AG04449 (cell line): ENCODE results near the gene WWC2.

Experiments used
- CTCF ChIA-PET: fragments of 350-600 bp; formaldehyde crosslinking; extraction: SDS; loops from one replicate; lab custom pipeline; 2021; ENCODE audit warnings: antibody characterized with exemption; lab: Yijun Ruan, JAX
- POLR2A ChIA-PET: fragments of 400-600, 350-600 bp; formaldehyde crosslinking; extraction: SDS; loops from one replicate; lab custom pipeline; 2020; ENCODE audit warnings: antibody characterized with exemption, inconsistent platforms; lab: Yijun Ruan, JAX
- DNase-seq: peaks from one replicate; pipeline ENCODE4 v3.0.0-alpha.2; 2010; ENCODE audit warnings: low read depth, low spot score
- H3K4me3 ChIP-seq: 2 replicates; pipeline ENCODE4 v1.5.1; 2011; ENCODE audit warnings: low read depth, mild to moderate bottlenecking, control low read depth, low read length
- TF ChIP-seq, protein P1 (sequence below): IDR thresholded peaks from one replicate; pipeline ENCODE4 v1.5.1; 2011; ENCODE audit warnings: mild to moderate bottlenecking, moderate library complexity, low read length, control low read depth, inconsistent platforms; ENCODE audit not compliant: insufficient read depth; ENCODE audit errors: missing control alignments

The WWC2 gene

DNA sequence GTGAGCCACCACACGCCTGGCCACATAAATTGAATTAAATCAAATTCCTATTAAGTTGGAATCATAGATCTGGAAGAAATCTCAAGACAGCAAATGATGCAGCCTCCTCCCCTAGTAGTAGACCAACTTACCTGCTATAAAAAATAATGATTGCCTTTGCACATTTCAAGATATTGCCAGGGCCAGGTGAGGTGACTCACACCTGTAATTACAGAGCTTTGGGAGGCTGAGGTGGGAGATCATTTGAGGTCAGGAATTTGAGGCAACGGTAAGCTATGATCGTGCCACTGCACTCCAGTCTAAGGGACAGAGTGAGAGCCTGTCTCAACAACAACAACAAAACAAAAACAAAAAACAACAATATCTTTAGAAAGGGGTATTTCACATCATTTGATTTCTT, 17.0 kb upstream of the WWC2 start:
- ChIA-PET POLR2A (no interaction called here), CTCF (interaction anchor here (1.8 to 24.3 kb wide), 2 partner anchors 9 to 175 kb away, joined by 9 to 827 read pairs; no protein-coding TSS in a partner anchor)
- TF ChIP-seq, protein P1, sequence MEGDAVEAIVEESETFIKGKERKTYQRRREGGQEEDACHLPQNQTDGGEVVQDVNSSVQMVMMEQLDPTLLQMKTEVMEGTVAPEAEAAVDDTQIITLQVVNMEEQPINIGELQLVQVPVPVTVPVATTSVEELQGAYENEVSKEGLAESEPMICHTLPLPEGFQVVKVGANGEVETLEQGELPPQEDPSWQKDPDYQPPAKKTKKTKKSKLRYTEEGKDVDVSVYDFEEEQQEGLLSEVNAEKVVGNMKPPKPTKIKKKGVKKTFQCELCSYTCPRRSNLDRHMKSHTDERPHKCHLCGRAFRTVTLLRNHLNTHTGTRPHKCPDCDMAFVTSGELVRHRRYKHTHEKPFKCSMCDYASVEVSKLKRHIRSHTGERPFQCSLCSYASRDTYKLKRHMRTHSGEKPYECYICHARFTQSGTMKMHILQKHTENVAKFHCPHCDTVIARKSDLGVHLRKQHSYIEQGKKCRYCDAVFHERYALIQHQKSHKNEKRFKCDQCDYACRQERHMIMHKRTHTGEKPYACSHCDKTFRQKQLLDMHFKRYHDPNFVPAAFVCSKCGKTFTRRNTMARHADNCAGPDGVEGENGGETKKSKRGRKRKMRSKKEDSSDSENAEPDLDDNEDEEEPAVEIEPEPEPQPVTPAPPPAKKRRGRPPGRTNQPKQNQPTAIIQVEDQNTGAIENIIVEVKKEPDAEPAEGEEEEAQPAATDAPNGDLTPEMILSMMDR, result no peak
- no peak overlapping the region for H3K4me3 ChIP-seq
- no peak for DNase-seq

DNA sequence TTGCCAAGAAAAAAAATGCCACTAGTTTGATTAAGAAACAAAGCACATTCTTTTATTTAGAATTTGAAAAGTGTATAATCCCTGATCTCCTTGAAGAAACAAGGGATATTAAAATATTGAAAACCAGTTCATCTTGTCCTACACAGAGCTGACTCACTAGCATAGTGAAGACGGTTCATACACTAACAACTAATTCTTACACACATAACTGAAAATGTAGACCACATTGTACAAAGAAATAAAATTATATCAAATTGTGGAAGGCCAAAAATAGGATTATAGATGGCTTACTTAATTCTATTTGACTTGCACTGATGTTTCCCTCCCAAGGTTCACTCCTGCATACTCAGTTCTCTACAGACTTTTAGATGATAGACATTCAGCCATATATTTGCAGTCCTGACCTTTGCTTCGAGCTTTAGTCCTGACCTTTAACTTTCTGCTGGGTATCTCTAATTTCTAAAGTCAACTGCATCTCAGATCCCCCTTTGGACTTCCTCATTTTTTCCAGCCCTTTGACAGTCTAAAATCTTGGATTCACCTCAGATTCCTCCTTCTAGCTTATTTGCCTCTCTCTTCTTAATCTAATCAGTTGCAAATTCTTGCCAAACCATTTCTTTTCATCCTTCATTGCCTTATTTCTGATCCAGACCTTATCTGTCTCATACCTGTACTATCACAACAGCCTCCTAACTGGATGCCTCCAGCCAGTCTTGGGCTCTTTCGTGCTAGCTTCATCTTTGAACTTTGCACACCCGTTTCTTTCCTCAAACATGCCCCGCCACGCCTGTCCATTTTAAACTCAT, 4.5 kb upstream of the WWC2 start:
- TF ChIP-seq, protein P1, result no peak
- CTCF ChIA-PET, result interaction anchor here (0.7 to 2.1 kb wide), 5 partner anchors 8 to 265 kb away, joined by 3 to 7 read pairs (median 3); no protein-coding TSS in a partner anchor
- H3K4me3 ChIP-seq, result no peak overlapping the region
- POLR2A ChIA-PET, result no interaction called here
- DNase-seq, result no peak

DNA sequence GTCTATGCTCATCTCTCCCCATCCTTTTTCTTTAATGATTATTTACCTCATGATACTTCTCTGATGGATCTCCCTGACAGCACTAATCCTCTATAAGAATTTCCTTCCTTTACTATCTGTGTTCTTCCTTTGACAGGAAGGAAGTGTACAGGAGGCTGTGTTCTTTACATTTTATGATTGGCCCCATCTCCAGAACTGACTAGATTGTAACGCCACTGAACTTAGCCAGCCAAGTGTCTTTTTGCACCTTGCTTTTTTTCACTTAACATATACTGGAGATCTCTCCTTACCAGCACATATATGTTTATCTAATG, 3.9 kb upstream of the WWC2 start:
- ChIA-PET POLR2A (no interaction called here), CTCF (interaction anchor here (1.1 to 5.9 kb wide), 4 partner anchors 9 to 167 kb away, joined by 3 to 31 read pairs (median 14); no protein-coding TSS in a partner anchor)
- no peak for DNase-seq
- no peak overlapping the region for H3K4me3 ChIP-seq
- TF ChIP-seq, protein P1, result no peak

DNA sequence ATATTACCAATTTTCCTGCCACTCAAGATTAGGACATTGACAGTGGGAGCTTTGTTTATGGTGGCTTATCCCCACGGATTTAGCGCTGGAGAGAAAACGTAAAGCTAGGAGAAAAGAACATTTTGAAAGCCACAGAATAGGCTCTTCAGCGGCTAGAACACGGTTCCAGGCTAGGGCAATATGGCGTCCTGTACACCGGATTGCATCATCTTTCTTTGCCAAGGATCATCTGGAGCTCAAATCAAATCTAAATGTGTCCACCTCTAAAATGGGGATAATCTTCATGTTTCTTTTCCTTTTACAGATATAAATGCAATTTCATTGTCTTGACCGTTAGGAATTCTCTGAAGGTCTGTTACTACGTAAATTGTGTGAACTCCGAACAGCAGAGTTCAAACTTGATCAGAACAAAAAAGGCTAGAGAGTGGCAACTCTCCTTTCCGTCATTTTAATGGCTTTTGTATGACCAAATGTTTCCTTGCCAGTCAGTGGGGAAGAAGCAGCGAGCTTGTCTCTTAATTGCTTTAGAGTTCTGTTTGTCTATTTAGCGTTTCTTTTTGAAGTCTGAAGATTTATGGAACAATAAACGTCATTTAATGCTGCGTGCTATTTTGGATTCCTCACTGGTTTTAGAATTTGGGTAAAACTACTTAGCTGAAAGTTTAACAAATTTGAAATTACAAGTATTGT, 2.6 kb upstream of the WWC2 start:
- CTCF ChIA-PET, result interaction anchor here (1.0 to 5.9 kb wide), 7 partner anchors 10 to 166 kb away, joined by 3 to 50 read pairs (median 22); no protein-coding TSS in a partner anchor
- POLR2A ChIA-PET, result no interaction called here
- DNase-seq, result no peak
- TF ChIP-seq, protein P1, result no peak
- H3K4me3 ChIP-seq, result no peak overlapping the region

DNA sequence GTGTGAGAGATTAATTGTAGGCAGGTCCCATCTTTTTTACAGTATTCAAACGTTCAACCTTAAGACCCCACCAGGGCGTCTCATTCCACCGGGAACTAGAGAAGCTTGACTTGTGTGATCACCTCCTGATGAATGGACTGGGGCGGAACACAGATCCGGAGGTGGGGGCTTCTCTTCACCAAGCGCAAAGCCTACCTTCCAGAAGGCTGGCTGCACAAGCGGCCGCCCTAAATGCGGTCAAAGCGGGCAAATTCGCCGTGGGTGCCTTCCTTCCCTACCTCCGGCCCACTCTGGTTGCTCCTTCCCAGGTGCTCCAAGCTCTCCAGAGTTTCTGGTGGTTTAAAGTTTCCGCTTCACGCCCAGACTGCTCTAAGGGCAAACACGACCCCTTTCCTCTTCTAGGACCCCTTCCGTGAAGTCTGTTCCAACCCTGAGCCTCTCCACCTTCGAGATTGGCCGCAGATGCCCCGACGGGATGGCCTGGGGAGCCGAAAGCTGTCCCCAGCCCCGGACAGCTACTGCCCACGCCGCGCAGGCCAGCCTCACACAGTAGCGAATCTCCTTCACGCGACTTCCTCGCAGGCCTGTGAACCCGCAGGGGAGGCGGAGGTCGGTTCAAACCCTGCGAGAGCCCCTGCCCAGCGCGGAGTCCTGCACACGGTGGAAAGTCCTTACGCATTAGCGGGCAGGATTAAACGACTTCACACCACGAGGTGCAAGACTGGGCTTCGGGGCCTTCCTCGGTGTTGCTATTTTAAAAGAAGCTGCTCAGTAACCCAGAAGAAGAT, 1.6 kb upstream of the WWC2 start:
- CTCF ChIA-PET, result interaction anchor here (0.7 to 5.9 kb wide), 10 partner anchors 11 to 165 kb away, joined by 3 to 50 read pairs (median 8); no protein-coding TSS in a partner anchor
- peak overlapping the region; percentile 94 for H3K4me3 ChIP-seq
- POLR2A ChIA-PET, result interaction anchor here (0.6 to 1.1 kb wide), 3 partner anchors 12 to 23 kb away, joined by 3 to 4 read pairs (median 3); no protein-coding TSS in a partner anchor

More for the DNA sequence above, 1.6 kb upstream of the WWC2 start:
- TF ChIP-seq, protein P1, result no peak
- no peak for DNase-seq
